GM06990 (cell line): ENCODE measurements around the gene MAPKAP1.

Source experiments
- DNase-seq: peaks from one replicate; pipeline ENCODE4 v3.0.0-alpha.2; 2011; ENCODE audit not compliant: insufficient read length; ENCODE audit errors: extremely low read depth
- H3K27me3 ChIP-seq: replicated peaks from 2 replicates; pipeline ENCODE4 v1.6.0; 2011; ENCODE audit warnings: low read length; ENCODE audit not compliant: control insufficient read depth, insufficient read depth
- H3K36me3 ChIP-seq: 2 replicates; pipeline ENCODE4 v1.5.1; 2011; ENCODE audit warnings: low read length; ENCODE audit not compliant: control insufficient read depth, insufficient read depth
- H3K4me3 ChIP-seq: replicated peaks from 2 replicates; pipeline ENCODE4 v1.5.1; 2011; ENCODE audit warnings: low read depth, mild to moderate bottlenecking, control low read depth, low read length
- TF ChIP-seq, protein P1 (sequence below): IDR thresholded peaks from 2 replicates; pipeline ENCODE4 v1.5.1; 2011; ENCODE audit warnings: low read length, control low read depth, mild to moderate bottlenecking, inconsistent platforms; ENCODE audit not compliant: insufficient read depth, poor library complexity, severe bottlenecking

The MAPKAP1 gene

DNA sequence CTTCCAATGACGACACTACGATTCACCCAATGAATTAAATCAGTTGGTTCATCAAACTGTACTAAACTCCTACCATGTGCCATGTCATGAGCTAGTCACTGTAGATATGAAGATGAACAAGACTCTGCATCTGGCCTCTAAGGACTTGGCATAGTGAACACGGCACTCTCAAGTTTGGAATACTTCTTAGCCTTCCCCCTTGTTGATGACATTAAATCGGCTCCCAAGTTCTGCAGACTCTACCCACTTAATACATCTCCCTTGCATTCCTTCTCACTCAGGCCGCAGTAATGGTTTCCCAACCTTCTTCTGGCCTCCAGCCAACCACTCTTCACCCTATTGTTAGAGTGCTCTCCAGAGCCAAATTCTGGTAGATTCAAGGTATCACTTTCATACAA, 184.7 kb downstream of the MAPKAP1 start:
- Histone ChIP-seq H3K4me3 (no peak overlapping the region), H3K27me3 (no peaks in the 10 kb centered on the region), H3K36me3 (peaks cover 2% of the 10 kb centered on the region)
- DNase-seq = no peak
- TF ChIP-seq, protein P1, sequence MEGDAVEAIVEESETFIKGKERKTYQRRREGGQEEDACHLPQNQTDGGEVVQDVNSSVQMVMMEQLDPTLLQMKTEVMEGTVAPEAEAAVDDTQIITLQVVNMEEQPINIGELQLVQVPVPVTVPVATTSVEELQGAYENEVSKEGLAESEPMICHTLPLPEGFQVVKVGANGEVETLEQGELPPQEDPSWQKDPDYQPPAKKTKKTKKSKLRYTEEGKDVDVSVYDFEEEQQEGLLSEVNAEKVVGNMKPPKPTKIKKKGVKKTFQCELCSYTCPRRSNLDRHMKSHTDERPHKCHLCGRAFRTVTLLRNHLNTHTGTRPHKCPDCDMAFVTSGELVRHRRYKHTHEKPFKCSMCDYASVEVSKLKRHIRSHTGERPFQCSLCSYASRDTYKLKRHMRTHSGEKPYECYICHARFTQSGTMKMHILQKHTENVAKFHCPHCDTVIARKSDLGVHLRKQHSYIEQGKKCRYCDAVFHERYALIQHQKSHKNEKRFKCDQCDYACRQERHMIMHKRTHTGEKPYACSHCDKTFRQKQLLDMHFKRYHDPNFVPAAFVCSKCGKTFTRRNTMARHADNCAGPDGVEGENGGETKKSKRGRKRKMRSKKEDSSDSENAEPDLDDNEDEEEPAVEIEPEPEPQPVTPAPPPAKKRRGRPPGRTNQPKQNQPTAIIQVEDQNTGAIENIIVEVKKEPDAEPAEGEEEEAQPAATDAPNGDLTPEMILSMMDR = no peak

DNA sequence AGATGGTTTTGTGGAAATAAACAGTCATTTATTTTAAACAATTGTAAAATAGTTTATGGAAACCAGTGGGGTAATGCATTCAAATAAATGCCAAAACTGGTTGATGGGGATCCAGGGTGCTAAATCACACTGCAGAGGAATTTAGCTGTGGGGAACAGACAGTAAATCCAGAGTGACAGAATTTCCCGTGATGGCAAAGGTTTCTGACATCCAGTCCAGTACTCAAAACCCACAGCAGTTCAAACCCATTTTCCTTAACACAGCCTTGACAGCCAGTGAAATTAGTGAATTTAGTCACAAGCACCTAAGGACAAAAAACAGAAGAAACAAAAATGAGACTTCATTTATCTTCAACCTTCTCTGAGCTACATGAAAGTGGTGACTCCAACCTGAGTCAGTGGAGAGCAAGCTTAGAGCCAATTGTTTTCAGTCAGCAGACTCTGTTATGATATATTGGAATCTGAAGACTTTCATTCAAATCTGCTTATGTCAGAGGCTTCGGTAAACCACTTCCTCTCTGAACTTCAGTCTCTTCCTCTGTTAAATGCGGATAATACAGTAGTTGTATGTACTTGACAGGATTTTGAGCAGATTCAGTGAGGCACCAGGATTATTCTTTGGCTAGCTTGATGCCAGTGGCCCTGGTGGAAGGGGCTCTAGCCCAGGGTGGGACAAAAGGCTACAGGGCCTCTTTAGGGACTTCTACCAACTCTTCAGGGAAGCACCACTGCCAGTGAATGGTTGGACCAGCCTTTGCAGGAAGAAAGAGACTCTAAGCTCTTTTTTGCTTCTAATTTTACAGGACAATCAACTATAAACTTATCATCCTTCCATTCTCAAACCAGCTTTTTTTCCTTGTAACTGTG, 185.3 kb downstream of the MAPKAP1 start:
- H3K4me3 ChIP-seq = no peak overlapping the region
- DNase-seq = peak; percentile 24
- peaks cover 2% of the 10 kb centered on the region for H3K36me3 ChIP-seq
- H3K27me3 ChIP-seq = no peaks in the 10 kb centered on the region
- TF ChIP-seq, protein P1 = no peak

DNA sequence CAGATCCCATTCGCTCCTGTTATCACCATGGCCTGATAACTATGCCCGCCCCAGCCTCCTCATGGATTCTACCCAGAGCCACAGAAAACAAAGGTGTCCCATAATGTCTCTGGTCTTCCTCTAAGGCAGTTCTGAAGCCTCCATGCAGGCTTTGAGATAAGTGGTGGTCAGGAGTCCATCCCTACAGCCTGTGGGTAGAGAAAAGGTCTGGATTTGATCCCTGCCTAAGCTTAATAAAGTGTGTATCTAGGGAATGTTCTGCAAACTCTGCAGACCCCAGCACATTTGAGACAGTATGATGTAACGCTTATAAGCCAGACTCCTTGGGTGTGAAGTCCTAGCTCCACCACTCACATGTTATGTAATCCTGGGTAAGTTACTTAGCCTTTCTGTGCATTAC, 187.3 kb downstream of the MAPKAP1 start:
- Histone ChIP-seq H3K36me3 (peaks cover 4% of the 10 kb centered on the region), H3K27me3 (no peaks in the 10 kb centered on the region), H3K4me3 (no peak overlapping the region)
- no peak for DNase-seq
- TF ChIP-seq, protein P1 = no peak

GRCh38 chr9:125517577-125517976, 189.4 kb downstream of the MAPKAP1 start:
- Histone ChIP-seq H3K27me3 (no peaks in the 10 kb centered on the region), H3K4me3 (no peak overlapping the region), H3K36me3 (peaks cover 4% of the 10 kb centered on the region)
- TF ChIP-seq, protein P1 = no peak
- DNase-seq = no peak

DNA sequence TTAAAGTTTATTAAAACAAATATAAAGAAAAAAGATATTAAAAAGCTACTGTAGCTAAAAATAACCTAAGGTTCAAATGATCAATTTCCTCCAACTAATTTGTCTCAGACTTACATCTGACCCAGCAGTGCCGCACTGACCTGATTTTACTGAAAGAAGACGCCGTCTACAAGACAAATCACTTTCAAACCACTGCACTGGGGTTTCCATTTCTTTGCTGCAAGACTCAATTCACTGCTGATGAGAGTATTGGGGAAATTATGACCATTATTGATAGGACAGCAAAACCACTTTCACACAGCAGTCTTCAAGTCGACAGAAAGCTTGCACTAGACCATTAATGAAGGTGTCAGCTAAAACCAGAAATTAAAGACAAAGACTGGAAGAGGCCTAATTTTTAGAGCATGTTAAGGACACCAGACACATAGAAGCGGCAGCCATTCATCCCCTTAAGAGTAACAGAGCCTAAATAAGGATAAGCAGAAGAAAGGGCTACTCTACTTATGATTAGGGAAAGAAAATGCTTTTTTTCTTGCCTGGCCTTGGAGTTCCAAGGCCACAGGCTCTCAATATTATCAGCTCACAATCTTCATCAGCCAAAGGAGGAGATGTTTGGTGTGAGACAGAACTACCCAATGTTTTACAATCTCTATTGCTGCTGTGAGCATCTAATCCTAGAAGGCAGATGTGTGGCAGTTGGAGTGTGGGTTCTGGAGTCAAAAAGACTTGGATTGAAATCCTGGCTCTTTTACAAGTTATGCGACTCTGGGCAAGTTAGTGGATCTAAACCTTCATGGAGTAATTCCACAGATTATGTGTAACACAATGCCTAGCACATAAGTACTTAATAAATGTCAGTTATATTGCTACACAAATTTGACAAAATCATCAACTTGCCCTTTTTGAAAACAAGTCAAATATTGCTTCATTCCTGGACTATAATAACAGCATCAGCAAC, 190.7 kb downstream of the MAPKAP1 start:
- no peak for DNase-seq
- Histone ChIP-seq H3K4me3 (no peak overlapping the region), H3K27me3 (no peaks in the 10 kb centered on the region), H3K36me3 (peaks cover 7% of the 10 kb centered on the region)
- TF ChIP-seq, protein P1 = no peak
